ENCODE measurements around the gene WASHC2C. TPM values are rescaled to one million over a fixed set of nuclear protein-coding genes. Genes with fewer than 3 reads are reported as not detected.
"Not testable (repeated sequence)": the region's sequence is repeated elsewhere in the genome, so short reads cannot be mapped to it uniquely, and the experiment has no call there.

WASHC2C gene
- polyA plus RNA-seq, 1 donor from 2014 or later = 26.3 TPM

DNA sequence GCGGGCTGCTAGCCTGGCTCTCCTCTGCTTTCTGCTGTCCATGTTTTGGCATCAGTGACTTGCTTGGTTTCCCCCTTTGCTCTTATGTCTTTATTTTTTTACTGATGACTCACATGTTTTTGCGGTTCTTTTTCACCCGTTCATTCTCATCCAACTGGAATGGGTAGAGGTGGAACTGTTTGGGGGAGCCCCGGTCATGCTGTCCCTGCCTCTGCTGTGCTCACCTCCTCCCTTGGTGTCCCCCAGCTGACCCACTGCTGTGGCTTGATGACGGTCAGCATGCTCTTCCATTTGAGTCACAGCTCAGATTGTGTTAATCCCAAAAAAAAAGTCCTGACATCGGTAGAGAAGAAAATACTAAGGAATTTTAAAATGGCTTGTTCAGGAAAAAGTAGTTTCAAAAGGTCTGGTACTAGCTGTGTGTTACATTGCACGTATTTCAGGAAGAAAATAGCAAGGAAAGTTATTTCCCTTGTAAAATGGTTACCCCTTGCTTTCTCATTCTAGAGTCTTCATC lies 27.0 kb downstream of the WASHC2C start:
- not testable (repeated sequence) for H3K36me3 ChIP-seq (ENCODE audit: insufficient read depth, low read length); H3K4me2 ChIP-seq (ENCODE audit: low read length); H3K79me2 ChIP-seq (replicated peaks; ENCODE audit: insufficient read depth, low read length); H2AFZ ChIP-seq (ENCODE audit: low read depth, low read length); H4K20me1 ChIP-seq (ENCODE audit: insufficient read depth); H3K4me3 ChIP-seq (ENCODE audit: low read length); H3K9me2 ChIP-seq (ENCODE audit: insufficient read depth, low read length); H3K9ac ChIP-seq (ENCODE audit: low read length); H3F3A ChIP-seq (ENCODE audit: insufficient read depth, low read length, poor library complexity, severe bottlenecking); H3K27ac ChIP-seq (ENCODE audit: low read length); H3K27me3 ChIP-seq (ENCODE audit: insufficient read depth, low read depth, low read length); H3K9me3 ChIP-seq (ENCODE audit: low read length)

DNA sequence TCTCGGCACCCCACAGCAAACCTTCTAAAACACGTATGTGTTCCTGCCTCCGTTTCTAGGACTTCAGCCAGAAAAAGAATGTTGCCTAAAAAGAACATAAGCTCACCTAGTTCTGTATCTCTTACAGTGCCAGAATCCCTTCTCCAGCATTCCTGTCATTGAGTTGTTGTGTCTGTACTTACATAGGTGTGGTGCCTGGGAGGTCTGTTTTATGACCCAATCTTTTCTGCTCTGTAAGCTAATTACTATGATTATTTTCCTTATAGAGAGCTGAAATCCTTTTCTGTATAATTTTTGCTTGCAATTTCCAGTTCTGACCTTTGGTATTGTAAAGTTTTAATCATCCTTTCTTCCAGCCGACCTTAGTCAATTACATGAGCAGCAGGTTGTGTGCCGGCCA lies 28.0 kb downstream of the WASHC2C start:
- H3K4me2 ChIP-seq (ENCODE audit: low read length); H3K27ac ChIP-seq (ENCODE audit: low read length); H3K9ac ChIP-seq (ENCODE audit: low read length); H3K4me3 ChIP-seq (ENCODE audit: low read length); H3K79me2 ChIP-seq (replicated peaks; ENCODE audit: insufficient read depth, low read length); H4K20me1 ChIP-seq (ENCODE audit: insufficient read depth); H3K36me3 ChIP-seq (ENCODE audit: insufficient read depth, low read length); H3F3A ChIP-seq (ENCODE audit: insufficient read depth, low read length, poor library complexity, severe bottlenecking); H3K9me3 ChIP-seq (ENCODE audit: low read length); H2AFZ ChIP-seq (ENCODE audit: low read depth, low read length); H3K9me2 ChIP-seq (ENCODE audit: insufficient read depth, low read length); H3K27me3 ChIP-seq (ENCODE audit: insufficient read depth, low read depth, low read length): not testable (repeated sequence)

DNA sequence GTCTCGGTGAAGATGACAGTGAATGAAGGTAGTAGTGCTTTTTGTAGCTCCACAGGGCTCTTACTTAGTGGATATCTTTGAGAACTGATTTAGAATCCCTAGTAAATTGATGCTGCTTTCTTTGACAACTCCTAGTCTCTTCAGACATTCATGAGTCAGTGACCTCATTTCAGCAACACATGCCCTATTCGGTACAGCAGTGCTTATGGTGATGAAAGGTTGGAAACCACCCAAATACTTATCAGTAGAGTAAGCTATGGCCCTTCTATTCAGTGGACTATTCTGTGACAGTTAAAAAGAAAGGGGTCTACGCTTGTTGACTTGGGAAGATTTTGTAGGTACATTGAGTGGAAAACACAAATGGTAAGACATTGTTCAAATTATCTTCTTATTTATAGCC lies 29.0 kb downstream of the WASHC2C start:
- not testable (repeated sequence) for H2AFZ ChIP-seq (ENCODE audit: low read depth, low read length); H3K9me3 ChIP-seq (ENCODE audit: low read length); H3K4me3 ChIP-seq (ENCODE audit: low read length); H3K9me2 ChIP-seq (ENCODE audit: insufficient read depth, low read length); H3K4me2 ChIP-seq (ENCODE audit: low read length); H3K36me3 ChIP-seq (ENCODE audit: insufficient read depth, low read length); H3F3A ChIP-seq (ENCODE audit: insufficient read depth, low read length, poor library complexity, severe bottlenecking); H3K79me2 ChIP-seq (replicated peaks; ENCODE audit: insufficient read depth, low read length); H4K20me1 ChIP-seq (ENCODE audit: insufficient read depth); H3K27me3 ChIP-seq (ENCODE audit: insufficient read depth, low read depth, low read length); H3K27ac ChIP-seq (ENCODE audit: low read length); H3K9ac ChIP-seq (ENCODE audit: low read length)

DNA sequence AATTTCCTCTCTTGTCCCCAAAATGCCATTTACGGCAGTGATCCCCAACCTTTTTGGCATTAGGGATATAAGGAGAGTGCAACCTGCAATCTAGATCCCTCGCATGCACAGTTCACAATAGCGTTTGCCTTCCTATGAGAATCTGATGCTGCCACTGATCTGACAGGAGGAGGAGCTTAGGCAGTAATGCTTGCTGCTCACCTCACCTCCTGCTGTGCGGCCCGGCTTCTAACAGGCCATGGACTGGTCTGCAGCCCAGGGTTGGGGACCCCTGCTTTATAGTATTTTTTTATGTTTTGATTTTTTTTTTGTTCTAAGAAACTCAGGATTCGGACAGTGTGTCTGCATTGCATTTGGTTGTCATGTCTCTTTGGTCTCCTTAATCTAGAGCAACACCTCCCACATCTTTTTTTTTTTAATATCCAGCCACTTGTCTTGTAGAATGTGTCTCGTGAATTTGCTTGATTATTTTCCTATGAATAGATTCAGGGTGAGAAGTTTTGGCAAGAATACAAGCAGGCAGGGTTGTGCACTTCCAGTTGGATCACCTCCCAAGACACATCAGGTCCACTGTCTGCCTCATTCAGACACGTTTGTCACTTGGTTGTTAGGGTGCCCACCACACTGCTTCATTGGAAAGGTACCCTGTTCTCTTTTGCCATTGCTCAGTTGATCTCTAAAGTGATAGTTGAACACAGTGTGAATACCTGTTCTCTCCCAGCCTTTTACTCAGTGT lies 30.8 kb downstream of the WASHC2C start:
- H3K9ac ChIP-seq (ENCODE audit: low read length); H3K79me2 ChIP-seq (replicated peaks; ENCODE audit: insufficient read depth, low read length); H2AFZ ChIP-seq (ENCODE audit: low read depth, low read length); H3K4me2 ChIP-seq (ENCODE audit: low read length); H4K20me1 ChIP-seq (ENCODE audit: insufficient read depth); H3K4me3 ChIP-seq (ENCODE audit: low read length); H3K27ac ChIP-seq (ENCODE audit: low read length); H3K27me3 ChIP-seq (ENCODE audit: insufficient read depth, low read depth, low read length); H3K36me3 ChIP-seq (ENCODE audit: insufficient read depth, low read length); H3K9me3 ChIP-seq (ENCODE audit: low read length); H3F3A ChIP-seq (ENCODE audit: insufficient read depth, low read length, poor library complexity, severe bottlenecking); H3K9me2 ChIP-seq (ENCODE audit: insufficient read depth, low read length): not testable (repeated sequence)

DNA sequence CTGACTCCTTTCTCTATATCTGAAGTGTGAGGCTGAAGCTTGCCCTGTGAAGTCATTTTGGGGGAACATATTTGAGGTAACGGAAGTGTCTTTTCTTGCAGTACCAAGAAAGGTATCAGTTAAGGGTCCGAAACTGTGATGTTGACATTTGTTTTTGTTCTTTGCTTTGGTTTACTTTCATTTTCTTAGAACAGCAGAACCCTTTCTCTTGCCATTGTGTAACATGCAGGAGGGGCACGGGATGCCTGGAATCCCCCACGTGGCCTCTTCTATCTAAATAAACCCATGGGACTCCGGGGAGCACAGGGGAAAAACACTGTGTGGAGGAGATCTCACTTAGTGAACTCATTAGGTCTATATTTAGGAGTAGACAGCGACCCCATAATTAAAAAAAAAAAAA lies 34.6 kb downstream of the WASHC2C start:
- H3F3A ChIP-seq (ENCODE audit: insufficient read depth, low read length, poor library complexity, severe bottlenecking); H3K9me2 ChIP-seq (ENCODE audit: insufficient read depth, low read length); H3K27me3 ChIP-seq (ENCODE audit: insufficient read depth, low read depth, low read length); H3K4me3 ChIP-seq (ENCODE audit: low read length); H3K36me3 ChIP-seq (ENCODE audit: insufficient read depth, low read length); H3K9ac ChIP-seq (ENCODE audit: low read length); H3K27ac ChIP-seq (ENCODE audit: low read length); H3K4me2 ChIP-seq (ENCODE audit: low read length); H3K79me2 ChIP-seq (replicated peaks; ENCODE audit: insufficient read depth, low read length); H2AFZ ChIP-seq (ENCODE audit: low read depth, low read length); H4K20me1 ChIP-seq (ENCODE audit: insufficient read depth); H3K9me3 ChIP-seq (ENCODE audit: low read length): not testable (repeated sequence)

DNA sequence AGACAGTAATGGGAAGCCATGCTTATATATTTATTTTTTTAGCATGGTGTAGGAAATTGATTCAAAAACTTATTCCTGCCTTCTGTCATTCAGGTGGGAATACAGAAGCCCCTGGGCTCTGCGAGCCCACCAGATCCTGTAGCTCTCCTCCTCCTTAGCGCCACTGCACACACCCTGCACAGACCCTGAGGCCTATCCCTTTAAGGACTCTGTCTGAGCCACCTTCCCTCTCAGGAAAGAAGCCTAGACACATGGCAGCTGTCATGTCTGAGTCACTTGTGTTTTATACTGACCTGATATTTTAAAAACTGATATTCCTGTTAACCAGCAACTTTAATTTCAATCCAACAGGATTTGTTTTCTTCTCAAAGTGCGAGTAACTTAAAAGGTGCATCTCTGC lies 36.0 kb downstream of the WASHC2C start:
- H3K9ac ChIP-seq (ENCODE audit: low read length); H3K4me3 ChIP-seq (ENCODE audit: low read length); H3K79me2 ChIP-seq (replicated peaks; ENCODE audit: insufficient read depth, low read length); H4K20me1 ChIP-seq (ENCODE audit: insufficient read depth); H3K36me3 ChIP-seq (ENCODE audit: insufficient read depth, low read length); H3K4me2 ChIP-seq (ENCODE audit: low read length); H3K9me2 ChIP-seq (ENCODE audit: insufficient read depth, low read length); H3K9me3 ChIP-seq (ENCODE audit: low read length); H3F3A ChIP-seq (ENCODE audit: insufficient read depth, low read length, poor library complexity, severe bottlenecking); H3K27ac ChIP-seq (ENCODE audit: low read length); H2AFZ ChIP-seq (ENCODE audit: low read depth, low read length); H3K27me3 ChIP-seq (ENCODE audit: insufficient read depth, low read depth, low read length): not testable (repeated sequence)

DNA sequence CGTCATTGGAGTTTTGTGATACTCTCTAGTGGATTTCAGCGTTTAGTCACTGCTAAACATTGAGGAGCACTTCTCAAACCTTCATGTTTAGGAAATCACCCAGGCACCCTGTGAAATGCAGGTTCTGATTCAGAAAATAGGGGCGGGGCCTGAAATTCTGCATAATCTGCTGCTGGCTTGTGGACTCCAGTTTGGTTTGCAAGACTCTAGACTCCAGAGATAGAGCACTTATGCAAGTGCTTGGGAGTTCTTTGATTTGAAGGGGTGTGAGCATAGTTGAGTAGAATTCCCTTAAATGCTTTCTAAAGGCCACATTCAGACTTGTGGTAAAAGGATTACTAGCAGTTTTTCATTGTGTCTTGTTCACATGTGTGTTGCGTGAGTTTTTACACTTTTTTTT lies 41.3 kb downstream of the WASHC2C start:
- not testable (repeated sequence) for H2AFZ ChIP-seq (ENCODE audit: low read depth, low read length); H3K27ac ChIP-seq (ENCODE audit: low read length); H3K27me3 ChIP-seq (ENCODE audit: insufficient read depth, low read depth, low read length); H3K4me2 ChIP-seq (ENCODE audit: low read length); H4K20me1 ChIP-seq (ENCODE audit: insufficient read depth); H3F3A ChIP-seq (ENCODE audit: insufficient read depth, low read length, poor library complexity, severe bottlenecking); H3K9me2 ChIP-seq (ENCODE audit: insufficient read depth, low read length); H3K79me2 ChIP-seq (replicated peaks; ENCODE audit: insufficient read depth, low read length); H3K36me3 ChIP-seq (ENCODE audit: insufficient read depth, low read length); H3K9me3 ChIP-seq (ENCODE audit: low read length); H3K9ac ChIP-seq (ENCODE audit: low read length); H3K4me3 ChIP-seq (ENCODE audit: low read length)

DNA sequence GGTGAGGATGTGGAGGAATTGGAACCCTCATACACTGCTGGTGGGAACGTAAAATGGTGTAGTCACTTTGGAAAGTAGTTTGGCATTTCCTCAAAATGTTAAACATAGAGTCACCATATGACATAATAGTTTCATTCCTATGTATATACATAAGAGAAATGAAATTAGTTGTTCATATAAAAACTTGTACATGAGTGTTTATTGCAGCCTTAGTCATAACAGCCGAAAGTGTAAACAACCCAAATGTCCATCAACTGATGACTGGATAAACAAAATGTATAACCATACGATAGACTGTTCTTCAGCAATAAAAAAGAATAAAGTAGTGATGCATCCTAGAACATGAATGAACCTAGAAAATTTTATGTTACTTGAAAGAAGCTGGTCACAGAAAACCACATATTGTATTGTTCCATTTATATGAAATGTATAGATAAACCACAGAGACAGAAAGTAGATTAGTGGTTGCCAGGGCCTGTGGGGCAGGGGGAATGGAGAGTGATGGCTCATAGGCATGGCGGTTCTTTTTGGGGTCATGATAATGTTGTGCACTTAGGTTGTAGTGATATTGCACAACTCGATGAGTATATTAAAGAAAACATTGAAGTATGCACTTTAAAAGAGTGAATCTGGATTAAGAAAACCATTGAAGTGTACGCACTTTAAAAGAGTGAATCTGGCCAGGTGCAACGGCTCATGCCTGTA lies 44.8 kb downstream of the WASHC2C start:
- H3K9me3 ChIP-seq (ENCODE audit: low read length); H3K36me3 ChIP-seq (ENCODE audit: insufficient read depth, low read length); H3K4me3 ChIP-seq (ENCODE audit: low read length); H3K79me2 ChIP-seq (replicated peaks; ENCODE audit: insufficient read depth, low read length); H3K4me2 ChIP-seq (ENCODE audit: low read length); H2AFZ ChIP-seq (ENCODE audit: low read depth, low read length); H4K20me1 ChIP-seq (ENCODE audit: insufficient read depth); H3F3A ChIP-seq (ENCODE audit: insufficient read depth, low read length, poor library complexity, severe bottlenecking); H3K27ac ChIP-seq (ENCODE audit: low read length); H3K27me3 ChIP-seq (ENCODE audit: insufficient read depth, low read depth, low read length); H3K9ac ChIP-seq (ENCODE audit: low read length); H3K9me2 ChIP-seq (ENCODE audit: insufficient read depth, low read length): not testable (repeated sequence)
